GM21367 (cell line): ENCODE data around the gene MIPOL1.
"Not testable (repeated sequence)": the region's sequence is repeated elsewhere in the genome, so short reads cannot be mapped to it uniquely, and the experiment has no call there.

Experiments
- ATAC-seq: cut with Tn5 transposase; IDR thresholded peaks from one replicate; pipeline ENCODE4 v1.9.1; 2021; ENCODE audit not compliant: unreplicated experiment

MIPOL1 gene

DNA sequence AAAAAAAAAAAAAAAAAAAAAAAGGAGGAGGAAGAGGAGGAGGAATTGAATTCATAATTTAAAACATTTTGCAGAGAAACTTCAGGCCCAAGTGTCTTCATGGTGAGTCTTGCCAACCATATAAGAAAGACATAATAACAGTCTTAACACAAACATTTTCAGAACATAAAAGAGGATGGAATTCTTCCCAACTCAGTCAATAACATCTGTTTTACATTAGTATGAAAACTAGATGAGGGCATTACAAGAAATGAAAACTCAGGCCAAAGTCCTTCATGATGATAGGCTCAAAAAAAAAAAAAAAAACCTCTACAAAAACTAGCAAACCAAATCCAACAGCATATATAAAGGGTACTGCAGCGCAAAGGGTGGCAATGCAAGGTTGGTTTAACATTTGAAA lies 245.7 kb downstream of the MIPOL1 start:
- ATAC-seq, result no peak

- ATAC-seq, result no peak
Observed at GRCh38 chr14:37447883-37448391, 250.2 kb downstream of the MIPOL1 start.

GRCh38 chr14:37452323-37452722 lies 254.6 kb downstream of the MIPOL1 start:
- no peak for ATAC-seq

- no peak for ATAC-seq
Observed at GRCh38 chr14:37453985-37454384, 256.2 kb downstream of the MIPOL1 start.

GRCh38 chr14:37457334-37457733 lies 259.6 kb downstream of the MIPOL1 start:
- ATAC-seq, result no peak

DNA sequence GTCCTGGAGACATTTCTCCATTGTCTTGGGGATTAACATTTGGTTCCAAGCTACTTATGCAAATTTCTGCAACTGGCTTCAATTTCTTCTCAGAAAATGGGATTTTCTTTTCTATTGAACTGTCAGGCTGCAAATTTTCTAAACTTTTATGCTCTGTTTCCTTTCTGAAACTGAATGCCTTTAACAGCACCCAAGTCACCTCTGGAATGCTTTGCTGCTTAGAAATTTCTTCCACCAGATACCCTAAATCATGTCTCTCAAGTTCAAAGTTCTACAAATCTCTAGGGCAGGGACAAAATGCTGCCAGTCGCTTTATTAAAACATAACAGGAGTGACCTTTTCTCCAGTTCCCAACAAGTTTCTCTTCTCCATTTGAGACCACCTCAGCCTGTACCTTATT lies 264.7 kb downstream of the MIPOL1 start:
- ATAC-seq, result not testable (repeated sequence)

DNA sequence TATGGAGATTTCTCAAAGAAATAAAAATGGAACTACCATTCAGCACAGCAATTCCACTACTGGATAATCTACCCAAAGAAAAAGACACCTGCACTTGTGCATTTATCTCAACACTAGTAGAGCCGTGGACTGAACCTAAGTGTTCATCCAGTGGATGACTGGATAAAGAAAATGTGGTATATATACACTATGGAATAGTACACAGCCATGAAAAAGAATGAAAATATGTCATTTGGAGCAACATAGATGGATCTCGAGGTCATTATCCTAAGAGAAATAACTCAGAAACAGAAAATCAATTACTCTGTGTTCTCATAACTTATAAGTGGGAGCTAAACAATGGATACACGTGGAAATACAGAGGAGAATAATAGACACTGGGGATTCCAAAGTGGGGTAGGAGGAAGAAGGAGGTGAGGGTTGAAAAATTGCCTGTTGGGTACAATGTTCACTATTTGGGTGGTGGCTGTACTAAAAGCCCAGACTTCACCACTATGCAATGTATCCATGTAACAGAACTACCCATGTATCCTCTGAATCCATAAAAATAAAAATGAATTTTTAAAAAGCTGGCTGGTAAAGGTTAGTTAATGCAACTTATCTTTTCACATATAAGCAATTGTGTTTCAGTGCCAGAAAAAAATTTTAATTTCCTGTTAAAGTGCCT lies 266.6 kb downstream of the MIPOL1 start:
- ATAC-seq, result no peak

- no peak for ATAC-seq
Observed at GRCh38 chr14:37466003-37466622, 268.4 kb downstream of the MIPOL1 start.

- no peak for ATAC-seq
Observed at GRCh38 chr14:37466623-37467088, 268.9 kb downstream of the MIPOL1 start.

GRCh38 chr14:37469650-37470049 lies 271.9 kb downstream of the MIPOL1 start:
- ATAC-seq, result no peak

GRCh38 chr14:37470251-37470650 lies 272.5 kb downstream of the MIPOL1 start:
- ATAC-seq, result no peak

DNA sequence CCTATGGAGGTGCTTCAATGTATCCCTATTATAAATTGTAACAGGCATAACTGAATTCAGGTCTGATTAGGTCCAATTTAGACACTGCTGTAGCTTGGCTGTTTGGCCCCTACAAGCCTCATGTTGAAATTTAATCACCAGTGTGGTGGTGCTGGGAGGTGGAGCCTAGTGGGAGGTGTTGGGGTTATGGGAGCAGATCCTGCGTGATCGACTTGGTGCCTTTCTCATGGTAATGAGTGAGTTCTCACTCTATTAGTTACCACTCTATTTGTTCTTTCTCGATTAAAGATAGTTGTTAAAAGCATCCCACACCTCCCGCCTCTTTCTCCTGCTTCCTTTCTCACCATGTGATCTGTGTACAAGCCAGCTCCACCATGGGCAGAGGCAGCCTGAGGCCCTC lies 275.2 kb downstream of the MIPOL1 start:
- ATAC-seq, result no peak

DNA sequence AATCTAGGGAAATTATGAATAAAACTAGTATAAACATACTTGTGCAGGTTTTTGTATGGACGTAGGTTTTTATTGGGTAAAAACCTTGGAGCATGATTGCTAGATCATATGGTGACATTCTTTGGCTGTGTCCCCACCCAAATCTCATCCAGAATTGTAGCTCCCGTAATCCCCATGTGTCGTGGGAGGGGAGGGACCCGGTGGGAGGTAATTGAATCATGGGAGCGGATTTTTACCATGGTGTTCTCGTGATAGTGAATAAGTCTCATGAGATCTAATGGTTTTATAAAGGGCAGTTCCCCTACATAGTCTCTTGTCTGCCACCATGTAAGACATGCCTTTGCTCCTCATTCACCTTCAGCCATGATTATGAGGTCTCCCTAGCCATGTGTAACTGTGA lies 276.5 kb downstream of the MIPOL1 start:
- no peak for ATAC-seq

GRCh38 chr14:37480446-37481290 lies 282.9 kb downstream of the MIPOL1 start:
- no peak for ATAC-seq

GRCh38 chr14:37482428-37482827 lies 284.7 kb downstream of the MIPOL1 start:
- ATAC-seq, result no peak

DNA sequence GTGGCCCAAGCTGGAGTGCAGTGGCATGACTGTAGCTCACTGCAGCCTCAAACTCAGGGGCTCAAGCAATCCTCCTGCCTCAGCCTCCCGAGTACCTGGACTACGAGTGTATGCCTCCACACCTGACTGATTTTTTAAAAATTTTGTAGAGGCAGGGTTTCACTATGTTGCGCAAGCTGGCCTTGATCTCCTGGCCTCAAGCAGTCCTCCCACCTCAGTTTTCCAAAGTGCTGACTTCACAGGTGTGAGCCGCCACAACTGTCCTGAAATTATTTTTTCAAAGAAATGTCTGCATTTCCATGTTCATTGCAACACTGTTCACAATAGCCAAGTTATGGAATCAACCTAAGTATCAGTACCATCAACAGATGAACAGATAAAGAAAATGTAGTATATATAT lies 285.9 kb downstream of the MIPOL1 start:
- no peak for ATAC-seq

GRCh38 chr14:37490607-37491006 lies 292.9 kb downstream of the MIPOL1 start:
- no peak for ATAC-seq

- no peak for ATAC-seq
Observed at GRCh38 chr14:37491076-37491475, 293.3 kb downstream of the MIPOL1 start.

DNA sequence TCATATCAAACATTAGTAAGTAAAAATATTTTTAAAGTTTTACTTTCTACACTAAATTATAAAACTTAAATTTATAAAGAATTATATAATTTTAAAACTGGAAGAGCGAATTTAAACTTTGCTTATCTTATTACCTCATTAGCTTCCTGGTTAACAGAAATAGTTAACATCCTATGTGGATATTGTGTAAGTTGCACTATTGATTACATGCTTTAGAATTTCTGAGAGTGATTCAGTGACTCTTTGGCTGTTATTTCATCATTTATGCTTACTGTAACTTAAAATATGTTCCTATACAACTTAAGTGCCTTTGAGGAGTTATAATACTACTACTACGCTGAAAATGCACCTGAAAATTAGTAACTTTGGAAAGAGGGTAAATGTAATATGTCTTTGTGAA lies 295.9 kb downstream of the MIPOL1 start:
- ATAC-seq, result no peak

DNA sequence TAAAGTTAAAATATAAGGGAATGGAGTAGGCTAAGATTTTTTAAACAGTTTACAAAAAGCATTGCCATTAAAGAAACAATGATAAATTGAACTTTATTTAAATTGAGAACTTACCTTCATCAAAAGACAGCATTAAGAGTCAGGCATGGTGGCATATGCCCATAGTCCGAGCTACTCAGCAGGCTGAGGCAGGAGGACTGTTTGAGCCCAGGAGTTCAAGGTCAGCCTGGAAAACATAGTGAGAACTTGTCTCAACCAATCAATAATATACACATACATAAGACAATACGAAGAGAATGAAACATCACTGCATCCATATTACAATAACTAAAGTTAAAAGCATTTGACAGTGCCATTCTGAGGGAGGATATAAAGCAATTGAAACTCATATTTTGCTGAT lies 299.7 kb downstream of the MIPOL1 start:
- ATAC-seq, result no peak

DNA sequence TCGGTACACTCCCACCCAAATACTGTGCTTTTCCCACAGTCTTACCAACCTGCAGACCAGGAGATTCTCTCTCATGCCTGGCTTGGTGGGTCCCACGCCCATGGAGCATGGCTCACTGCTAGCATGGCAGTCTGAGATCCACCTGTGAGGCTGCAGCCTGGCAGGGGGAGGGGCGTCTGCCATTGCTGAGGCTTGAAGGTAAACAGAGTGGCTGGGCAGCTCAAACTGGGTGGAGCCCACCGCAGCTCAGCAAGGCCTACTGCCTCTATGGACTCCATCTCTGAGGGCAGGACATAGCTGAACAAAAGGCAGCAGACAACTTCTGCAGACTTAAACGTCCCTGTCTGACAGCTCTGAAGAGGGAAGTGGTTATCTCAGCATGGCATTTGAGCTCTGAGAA lies 304.1 kb downstream of the MIPOL1 start:
- ATAC-seq, result no peak

- no peak for ATAC-seq
Observed at GRCh38 chr14:37508503-37508902, 310.8 kb downstream of the MIPOL1 start.
